Subcutaneous abdominal adipose tissue (tissue), 5 donors: ENCODE results near the gene DGKQ.

Source experiments
- H3K27ac ChIP-seq: one replicate; pipeline ENCODE4 v1.7.0; 2013; ENCODE audit warnings: low read depth, mild to moderate bottlenecking, inconsistent platforms, low read length, moderate library complexity
- H3K27me3 ChIP-seq, 5 donors: one replicate each; pipeline ENCODE4 v1.7.0; 2013; ENCODE audit warnings: low read length in 5 of 5, inconsistent platforms in 1 of 5; ENCODE audit not compliant: control insufficient read depth in 5 of 5, insufficient read depth in 4 of 5
- H3K36me3 ChIP-seq, 5 donors: one replicate each; pipeline ENCODE4 v1.7.0; 2013; ENCODE audit warnings: low read length in 5 of 5; ENCODE audit not compliant: control insufficient read depth in 5 of 5, insufficient read depth in 5 of 5
- H3K4me1 ChIP-seq, 5 donors: one replicate each; pipeline ENCODE4 v1.7.0; 2013; ENCODE audit warnings: low read length in 5 of 5, mild to moderate bottlenecking in 3 of 5, moderate library complexity in 1 of 5; ENCODE audit not compliant: control insufficient read depth in 5 of 5, insufficient read depth in 5 of 5
- H3K4me3 ChIP-seq, 5 donors: one replicate each; pipeline ENCODE4 v1.7.0; 2013; ENCODE audit warnings: low read length in 5 of 5, low read depth in 1 of 5
- H3K9ac ChIP-seq, 5 donors: one replicate each; pipeline ENCODE4 v1.7.0; 2013; ENCODE audit warnings: low read length in 5 of 5, mild to moderate bottlenecking in 4 of 5, moderate library complexity in 3 of 5
- H3K9me3 ChIP-seq, 5 donors: one replicate each; pipeline ENCODE4 v1.7.0; 2013; ENCODE audit warnings: low read length in 5 of 5; ENCODE audit not compliant: control insufficient read depth in 5 of 5
- donor health status: healthy.
- donor health status: healthy.
- donor health status: healthy.
- donor health status: healthy.
- donor health status: healthy.

The DGKQ gene

GRCh38 chr4:988726-989721 is 15.7 kb upstream of the DGKQ start:
- no peak overlapping the region for H3K4me3 ChIP-seq
- no peaks in the 10 kb centered on the region for H3K9me3 ChIP-seq
- H3K36me3 ChIP-seq: peaks cover 0 to 27% (median 20%) of the 10 kb centered on the region in 5 donors
- H3K4me1 ChIP-seq: peaks cover 4 to 48% (median 43%) of the 10 kb centered on the region in 5 donors
- no peaks in the 10 kb centered on the region for H3K27me3 ChIP-seq
- H3K9ac ChIP-seq: no peak overlapping the region
- H3K27ac ChIP-seq: no peak overlapping the region

GRCh38 chr4:987624-988513 is 14.5 kb upstream of the DGKQ start:
- Histone ChIP-seq H3K4me1 (peaks cover 4 to 48% (median 41%) of the 10 kb centered on the region in 5 donors), H3K27ac (no peak overlapping the region), H3K9me3 (no peaks in the 10 kb centered on the region), H3K27me3 (no peaks in the 10 kb centered on the region), H3K36me3 (peaks cover 0 to 27% (median 20%) of the 10 kb centered on the region in 5 donors), H3K4me3 (peak overlapping the region in 4 of 5 donors; percentile 79 to 94 (median 80)), H3K9ac (peak overlapping the region in 4 of 5 donors; percentile 59 to 74 (median 62))

- H3K4me3 ChIP-seq: peak within 1 kb of the TSS; percentile 79 to 94 (median 81)
- H3K9ac ChIP-seq: peak within 1 kb of the TSS; percentile 59 to 81 (median 76)
- H3K27ac ChIP-seq: peak within 1 kb of the TSS; percentile 41
- H3K27me3 ChIP-seq: no peaks in the 10 kb centered on the region
- peaks cover 4 to 41% (median 35%) of the 10 kb centered on the region in 5 donors for H3K4me1 ChIP-seq
- no peaks in the 10 kb centered on the region for H3K9me3 ChIP-seq
- peaks cover 0 to 29% (median 20%) of the 10 kb centered on the region in 5 donors for H3K36me3 ChIP-seq
Observed at GRCh38 chr4:986879-987623, 13.7 kb upstream of the DGKQ start, which contains the start of gene IDUA. IDUA (plus strand) TSS chr4:987044; CDS start chr4:987085, 41 bp downstream.

- H3K36me3 ChIP-seq: peaks cover 0 to 24% (median 17%) of the 10 kb centered on the region in 5 donors
- peak overlapping the region; percentile 79 to 94 (median 81) for H3K4me3 ChIP-seq
- peaks cover 4 to 41% (median 35%) of the 10 kb centered on the region in 5 donors for H3K4me1 ChIP-seq
- no peaks in the 10 kb centered on the region for H3K27me3 ChIP-seq
- H3K9me3 ChIP-seq: no peaks in the 10 kb centered on the region
- peak overlapping the region; percentile 59 to 81 (median 76) for H3K9ac ChIP-seq
- H3K27ac ChIP-seq: peak overlapping the region; percentile 41
Observed at GRCh38 chr4:986428-986878, 13.1 kb upstream of the DGKQ start.

GRCh38 chr4:985123-985830 is 11.9 kb upstream of the DGKQ start:
- Histone ChIP-seq H3K36me3 (peaks cover 0 to 12% (median 10%) of the 10 kb centered on the region in 5 donors), H3K27ac (no peak overlapping the region), H3K9ac (peak overlapping the region in 1 of 5 donors; percentile 8), H3K9me3 (no peaks in the 10 kb centered on the region), H3K4me1 (peaks cover 4 to 41% (median 35%) of the 10 kb centered on the region in 5 donors), H3K27me3 (no peaks in the 10 kb centered on the region), H3K4me3 (peak overlapping the region; percentile 35 to 64 (median 50))

- H3K27me3 ChIP-seq: no peaks in the 10 kb centered on the region
- no peak overlapping the region for H3K27ac ChIP-seq
- H3K9me3 ChIP-seq: no peaks in the 10 kb centered on the region
- H3K4me3 ChIP-seq: peak overlapping the region; percentile 35 to 64 (median 50)
- peaks cover 0 to 5% (median 2%) of the 10 kb centered on the region in 5 donors for H3K36me3 ChIP-seq
- H3K9ac ChIP-seq: peak overlapping the region in 1 of 5 donors; percentile 8
- peaks cover 4 to 42% (median 36%) of the 10 kb centered on the region in 5 donors for H3K4me1 ChIP-seq
Observed at GRCh38 chr4:984336-985054, 11.1 kb upstream of the DGKQ start.

GRCh38 chr4:982814-983213 is 9.4 kb upstream of the DGKQ start:
- Histone ChIP-seq H3K27ac (no peak overlapping the region), H3K27me3 (no peaks in the 10 kb centered on the region), H3K9me3 (no peaks in the 10 kb centered on the region), H3K9ac (no peak overlapping the region), H3K36me3 (peaks cover 0 to 3% (median 0%) of the 10 kb centered on the region in 5 donors), H3K4me1 (peaks cover 4 to 41% (median 36%) of the 10 kb centered on the region in 5 donors), H3K4me3 (no peak overlapping the region)

GRCh38 chr4:982291-982690 is 8.9 kb upstream of the DGKQ start:
- Histone ChIP-seq H3K9me3 (no peaks in the 10 kb centered on the region), H3K4me3 (no peak overlapping the region), H3K4me1 (peaks cover 4 to 36% (median 31%) of the 10 kb centered on the region in 5 donors), H3K27me3 (no peaks in the 10 kb centered on the region), H3K9ac (no peak overlapping the region), H3K36me3 (peaks cover 0 to 3% (median 0%) of the 10 kb centered on the region in 5 donors), H3K27ac (no peak overlapping the region)
